Stimulated activated CD8-positive, alpha-beta memory T cell treated with anti-CD3 and anti-CD28 coated beads, Interleukin-7, amount 100 ng/mL, for 4 hours (primary cell): ENCODE measurements around the gene KRT9.
"Not testable (repeated sequence)": the region's sequence is repeated elsewhere in the genome, so short reads cannot be mapped to it uniquely, and the experiment has no call there.

Experiments used
- DNase-seq, 2 donors: peaks; one replicate each; pipeline ENCODE4 v3.0.0-alpha.2; 2020; ENCODE audit warnings: low read depth in 2 of 2

Gene KRT9

GRCh38 chr17:41571561-41572434 is at the start of gene KRT9:
Gene KRT9, minus strand, starts transcription at chr17:41572059. Its CDS starts 67 bp downstream, at chr17:41571992.
- no peak for DNase-seq

- not testable (repeated sequence) for DNase-seq
Measured at GRCh38 chr17:41621435-41621817, 49.6 kb upstream of the KRT9 start.

- DNase-seq = no peak
Measured at GRCh38 chr17:41620583-41621434, 49.0 kb upstream of the KRT9 start.

GRCh38 chr17:41619927-41620582 is 48.2 kb upstream of the KRT9 start:
- DNase-seq = not testable (repeated sequence)

- DNase-seq = no peak
Measured at GRCh38 chr17:41619036-41619926, 47.4 kb upstream of the KRT9 start.

- no peak for DNase-seq
Measured at GRCh38 chr17:41618341-41619035, 46.6 kb upstream of the KRT9 start.

- DNase-seq = no peak
Measured at GRCh38 chr17:41617698-41618097, 45.8 kb upstream of the KRT9 start.

GRCh38 chr17:41617136-41617535 is 45.3 kb upstream of the KRT9 start:
- DNase-seq = no peak

GRCh38 chr17:41616486-41616885 is 44.6 kb upstream of the KRT9 start:
- not testable (repeated sequence) for DNase-seq

GRCh38 chr17:41615454-41615853 is 43.6 kb upstream of the KRT9 start:
- DNase-seq = no peak

- DNase-seq = not testable (repeated sequence)
Measured at GRCh38 chr17:41614767-41615166, 42.9 kb upstream of the KRT9 start.

GRCh38 chr17:41614098-41614497 is 42.2 kb upstream of the KRT9 start:
- DNase-seq = no peak

GRCh38 chr17:41613277-41614082 is 41.6 kb upstream of the KRT9 start:
- no peak for DNase-seq

GRCh38 chr17:41612376-41613160 is 40.7 kb upstream of the KRT9 start, which contains the start of gene KRT16:
Gene KRT16, minus strand, starts transcription at chr17:41612767. Its CDS starts 79 bp downstream, at chr17:41612688.
- DNase-seq = not testable (repeated sequence)

- no peak for DNase-seq
Measured at GRCh38 chr17:41610965-41611640, 39.2 kb upstream of the KRT9 start.

GRCh38 chr17:41610061-41610517 is 38.2 kb upstream of the KRT9 start:
- not testable (repeated sequence) for DNase-seq

- not testable (repeated sequence) for DNase-seq
Measured at GRCh38 chr17:41606930-41607329, 35.1 kb upstream of the KRT9 start.

GRCh38 chr17:41602524-41602923 is 30.7 kb upstream of the KRT9 start:
- DNase-seq = no peak
